ENCODE data around the gene RXRA.
A peak's percentile ranks its signal among the peaks of the same experiment; 100 is the strongest.

The RXRA gene

GRCh38 chr9:134325813-134326723 lies at the start of gene RXRA:
Gene RXRA, plus strand, starts transcription at chr9:134326455. Its CDS starts 177 bp downstream, at chr9:134326632.
- DNase-seq (ENCODE audit: low read depth) = peak; percentile 62

GRCh38 chr9:134278286-134278685 lies 48.0 kb upstream of the RXRA start:
- no peak for DNase-seq (ENCODE audit: low read depth)

- DNase-seq (ENCODE audit: low read depth) = no peak
Observed at GRCh38 chr9:134278974-134279640, 47.1 kb upstream of the RXRA start.

- no peak for DNase-seq (ENCODE audit: low read depth)
Observed at GRCh38 chr9:134282138-134282650, 44.1 kb upstream of the RXRA start.

- DNase-seq (ENCODE audit: low read depth) = no peak
Observed at GRCh38 chr9:134283111-134283515, 43.1 kb upstream of the RXRA start.

- no peak for DNase-seq (ENCODE audit: low read depth)
Observed at GRCh38 chr9:134283692-134284265, 42.5 kb upstream of the RXRA start.

- DNase-seq (ENCODE audit: low read depth) = no peak
Observed at GRCh38 chr9:134284273-134284672, 42.0 kb upstream of the RXRA start.

GRCh38 chr9:134284741-134285140 lies 41.5 kb upstream of the RXRA start:
- DNase-seq (ENCODE audit: low read depth) = no peak

GRCh38 chr9:134285215-134285845 lies 40.9 kb upstream of the RXRA start:
- no peak for DNase-seq (ENCODE audit: low read depth)

- no peak for DNase-seq (ENCODE audit: low read depth)
Observed at GRCh38 chr9:134286471-134287245, 39.6 kb upstream of the RXRA start.

- no peak for DNase-seq (ENCODE audit: low read depth)
Observed at GRCh38 chr9:134287591-134288491, 38.4 kb upstream of the RXRA start.

- no peak for DNase-seq (ENCODE audit: low read depth)
Observed at GRCh38 chr9:134288746-134289145, 37.5 kb upstream of the RXRA start.

- no peak for DNase-seq (ENCODE audit: low read depth)
Observed at GRCh38 chr9:134289241-134289875, 36.9 kb upstream of the RXRA start.

- DNase-seq (ENCODE audit: low read depth) = no peak
Observed at GRCh38 chr9:134290603-134291451, 35.4 kb upstream of the RXRA start.

- no peak for DNase-seq (ENCODE audit: low read depth)
Observed at GRCh38 chr9:134291452-134291881, 34.8 kb upstream of the RXRA start.

GRCh38 chr9:134291961-134292871 lies 34.0 kb upstream of the RXRA start:
- DNase-seq (ENCODE audit: low read depth) = no peak

- no peak for DNase-seq (ENCODE audit: low read depth)
Observed at GRCh38 chr9:134293031-134293521, 33.2 kb upstream of the RXRA start.
